Keratinocyte (primary cell): ENCODE data around the gene TSPYL6. TPM values are rescaled to one million over a fixed set of nuclear protein-coding genes. Genes with fewer than 3 reads are reported as not detected.

ENCODE experiments used
- DNase-seq: peaks from one replicate; pipeline ENCODE4 v3.0.0-alpha.2; 2011; ENCODE audit warnings: low read depth, missing footprints, low spot score
- FAIRE-seq: peaks from 2 replicates; lab custom pipeline; 2011; peaks lifted over from hg19 to GRCh38; lab: Jason Lieb, UNC
- H2AFZ ChIP-seq: 2 replicates; pipeline ENCODE4 v1.6.0; 2012; ENCODE audit warnings: low read length, control low read depth, inconsistent platforms; ENCODE audit not compliant: control insufficient read depth
- H3K27ac ChIP-seq: 2 replicates; pipeline ENCODE4 v1.5.1; 2011; ENCODE audit warnings: low read length; ENCODE audit not compliant: control insufficient read depth, insufficient read depth
- H3K27me3 ChIP-seq: 3 replicates; pipeline ENCODE4 v1.6.0; 2011; ENCODE audit warnings: low read length; ENCODE audit not compliant: control insufficient read depth, insufficient read depth; ENCODE audit errors: extremely low read depth
- H3K36me3 ChIP-seq, 2 experiments: 2 replicates in 1 of 2; 3 replicates in 1 of 2; pipeline ENCODE4 v1.5.1; 2011; ENCODE audit warnings: low read length in 2 of 2, mild to moderate bottlenecking in 1 of 2; ENCODE audit not compliant: control insufficient read depth in 2 of 2, insufficient read depth in 2 of 2; ENCODE audit errors: extremely low read depth in 1 of 2
- H3K4me1 ChIP-seq: 3 replicates; pipeline ENCODE4 v1.5.1; 2011; ENCODE audit warnings: low read length; ENCODE audit not compliant: control insufficient read depth, insufficient read depth; ENCODE audit errors: extremely low read depth
- H3K4me2 ChIP-seq: 3 replicates; pipeline ENCODE4 v1.6.0; 2011; ENCODE audit warnings: low read depth, low read length; ENCODE audit not compliant: control insufficient read depth, insufficient read depth; ENCODE audit errors: extremely low read depth
- H3K4me3 ChIP-seq, 3 experiments: fragments of 200-600 bp in 1 of 3; sonication (generic) in 1 of 3; 2 replicates in 2 of 3; 3 replicates in 1 of 3; pipeline ENCODE4 v1.5.1; 2011 to 2016; ENCODE audit warnings: low read length in 3 of 3, mild to moderate bottlenecking in 3 of 3, control low read depth in 2 of 3, inconsistent platforms in 1 of 3, low read depth in 1 of 3, mixed read lengths in 1 of 3, mixed run types in 1 of 3, moderate library complexity in 1 of 3; ENCODE audit not compliant: control insufficient read depth in 2 of 3, insufficient read depth in 2 of 3; ENCODE audit errors: extremely low read depth in 1 of 3
- H3K79me2 ChIP-seq: 2 replicates; pipeline ENCODE4 v1.6.0; 2012; ENCODE audit warnings: low read length; ENCODE audit not compliant: control insufficient read depth, insufficient read depth
- H3K9ac ChIP-seq: 3 replicates; pipeline ENCODE4 v1.6.0; 2011; ENCODE audit warnings: low read length; ENCODE audit not compliant: control insufficient read depth, insufficient read depth; ENCODE audit errors: extremely low read depth
- H3K9me1 ChIP-seq: 3 replicates; pipeline ENCODE4 v1.6.0; 2011; ENCODE audit warnings: low read length; ENCODE audit not compliant: control insufficient read depth, insufficient read depth; ENCODE audit errors: extremely low read depth
- H3K9me3 ChIP-seq: 2 replicates; pipeline ENCODE4 v1.5.1; 2012; ENCODE audit warnings: low read depth, low read length; ENCODE audit not compliant: control insufficient read depth
- H4K20me1 ChIP-seq: 3 replicates; pipeline ENCODE4 v1.6.0; 2011; ENCODE audit warnings: low read length; ENCODE audit not compliant: control insufficient read depth, insufficient read depth; ENCODE audit errors: extremely low read depth
- EZH2 ChIP-seq: IDR thresholded peaks from one replicate; pipeline ENCODE4 v1.6.1; 2012; ENCODE audit warnings: inconsistent platforms, mild to moderate bottlenecking, low read length, moderate library complexity
- dilution Hi-C: fragments of 300-500 bp; cut with MboI; formaldehyde crosslinking; loops from one replicate; pipeline ENCODE4 v1.7.0; 2020; ENCODE audit warnings: low sequenced_read_pairs; ENCODE audit not compliant: extremely low pct_ligation_motif_present
- polyA plus RNA-seq, 5 experiments: library from polyadenylated mRNA; depleted of rRNA in 3 of 5; stranded (reverse) in 3 of 5; stranded (forward) in 1 of 5; unstranded in 1 of 5; fragments of >200 nt; gene quantifications; 1 replicate in 1 of 5; 2 replicates in 3 of 5; 3 replicates in 1 of 5; pipeline versions ENCODE4 v1.2.1 to v1.2.3, GENCODE V29; 2011 to 2012; ENCODE audit warnings: missing spikeins in 2 of 5, low read depth in 1 of 5, low replicate concordance in 1 of 5
- TF ChIP-seq, protein P1 (sequence below), 3 experiments: IDR thresholded peaks in 1 of 3; conservative IDR thresholded peaks in 1 of 3; optimal IDR thresholded peaks in 1 of 3; 2 replicates in 2 of 3; 3 replicates in 1 of 3; pipeline versions ENCODE3 to v1.5.1; 2011; ENCODE audit warnings: low read length in 3 of 3, mild to moderate bottlenecking in 3 of 3, moderate library complexity in 2 of 3, control low read depth in 1 of 3, inconsistent platforms in 1 of 3; ENCODE audit not compliant: insufficient read depth in 2 of 3; ENCODE audit errors: extremely low read depth in 1 of 3

TSPYL6 gene
- polyA plus RNA-seq, 1 donor (not counting 4 experiments of a cell fraction or from before 2014, with no cell fraction given), result not detected

DNA sequence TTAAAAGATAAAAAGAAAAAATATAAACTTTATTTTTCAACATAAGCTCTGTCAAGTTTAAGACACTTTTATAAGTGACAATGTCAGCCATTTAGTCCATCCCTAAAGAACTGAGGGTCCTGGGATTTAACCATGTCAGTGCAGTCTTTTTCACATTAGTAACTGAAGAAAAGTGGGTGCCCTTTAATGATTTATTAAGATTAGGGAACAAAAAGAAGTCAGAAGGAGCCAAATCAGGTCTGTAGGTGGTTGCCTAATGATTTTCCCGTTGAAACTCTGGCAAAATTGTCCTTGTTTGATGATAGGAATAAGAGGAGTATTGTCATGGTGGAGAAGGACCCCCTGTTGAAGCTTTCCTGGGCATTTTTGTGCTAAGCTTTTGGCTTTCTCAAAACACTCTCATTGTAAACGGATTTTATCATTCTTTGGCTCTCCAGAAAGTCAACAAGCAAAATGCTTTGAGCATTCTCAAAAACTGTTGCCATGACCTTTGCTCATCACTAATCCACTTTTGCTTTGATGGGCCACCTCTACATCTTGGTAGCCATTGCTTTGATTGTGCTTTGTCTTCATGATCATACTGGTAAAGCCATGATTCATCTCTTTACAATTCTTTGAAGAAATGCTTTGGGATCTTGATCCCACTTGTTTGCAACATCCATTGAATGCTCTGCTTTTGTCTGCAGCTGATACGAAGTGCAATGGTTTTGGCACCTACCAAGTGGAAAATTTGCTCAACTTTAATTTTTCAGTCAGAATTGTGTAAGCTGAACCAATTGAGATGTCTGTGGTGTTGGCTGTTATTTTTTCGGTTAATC is 22.0 kb downstream of the TSPYL6 start:
- H2AFZ ChIP-seq, result no peak overlapping the region
- DNase-seq, result no peak
- H3K9ac ChIP-seq, result no peak overlapping the region
- no peaks in the 10 kb centered on the region for H3K4me1 ChIP-seq
- dilution Hi-C loops, result no loop called here
- no peak for FAIRE-seq
- no peaks in the 10 kb centered on the region for H3K79me2 ChIP-seq
- no peak for TF ChIP-seq EZH2
- TF ChIP-seq, protein P1, sequence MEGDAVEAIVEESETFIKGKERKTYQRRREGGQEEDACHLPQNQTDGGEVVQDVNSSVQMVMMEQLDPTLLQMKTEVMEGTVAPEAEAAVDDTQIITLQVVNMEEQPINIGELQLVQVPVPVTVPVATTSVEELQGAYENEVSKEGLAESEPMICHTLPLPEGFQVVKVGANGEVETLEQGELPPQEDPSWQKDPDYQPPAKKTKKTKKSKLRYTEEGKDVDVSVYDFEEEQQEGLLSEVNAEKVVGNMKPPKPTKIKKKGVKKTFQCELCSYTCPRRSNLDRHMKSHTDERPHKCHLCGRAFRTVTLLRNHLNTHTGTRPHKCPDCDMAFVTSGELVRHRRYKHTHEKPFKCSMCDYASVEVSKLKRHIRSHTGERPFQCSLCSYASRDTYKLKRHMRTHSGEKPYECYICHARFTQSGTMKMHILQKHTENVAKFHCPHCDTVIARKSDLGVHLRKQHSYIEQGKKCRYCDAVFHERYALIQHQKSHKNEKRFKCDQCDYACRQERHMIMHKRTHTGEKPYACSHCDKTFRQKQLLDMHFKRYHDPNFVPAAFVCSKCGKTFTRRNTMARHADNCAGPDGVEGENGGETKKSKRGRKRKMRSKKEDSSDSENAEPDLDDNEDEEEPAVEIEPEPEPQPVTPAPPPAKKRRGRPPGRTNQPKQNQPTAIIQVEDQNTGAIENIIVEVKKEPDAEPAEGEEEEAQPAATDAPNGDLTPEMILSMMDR (optimal IDR thresholded peaks at IDR 0.05 in 1 of 3, IDR thresholded peaks at IDR 0.05 in 1 of 3, conservative IDR thresholded peaks at IDR 0.05 in 1 of 3; ENCODE audit: extremely low read depth in 1 of 3, insufficient read depth in 2 of 3, low read length in 3 of 3), result no peak
- no peaks in the 10 kb centered on the region for H4K20me1 ChIP-seq
- H3K36me3 ChIP-seq, result no peaks in the 10 kb centered on the region
- no peaks in the 10 kb centered on the region for H3K9me1 ChIP-seq
- no peak overlapping the region for H3K4me3 ChIP-seq
- H3K9me3 ChIP-seq, result no peaks in the 10 kb centered on the region
- H3K27me3 ChIP-seq, result no peaks in the 10 kb centered on the region
- H3K4me2 ChIP-seq, result no peak overlapping the region
- no peak overlapping the region for H3K27ac ChIP-seq

DNA sequence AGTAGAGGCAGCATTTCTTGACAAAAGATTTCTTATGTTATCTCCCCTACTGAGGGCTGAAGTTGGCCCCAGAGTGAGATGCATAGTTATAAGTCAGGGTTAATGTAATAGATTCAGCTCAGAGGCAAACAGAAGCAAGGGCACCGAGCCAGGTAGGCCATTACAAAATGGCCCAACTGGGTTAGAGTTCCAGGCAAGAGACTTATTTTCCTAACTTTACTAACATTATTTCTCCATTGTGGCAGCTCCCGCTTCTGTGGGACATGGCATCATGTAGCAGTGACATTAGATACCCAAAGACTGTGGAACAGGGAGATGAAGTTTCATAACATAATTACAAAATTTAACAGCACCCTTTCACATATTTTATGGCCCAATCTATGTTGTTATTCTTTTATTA is 27.1 kb downstream of the TSPYL6 start:
- Histone ChIP-seq H3K27ac (no peak overlapping the region), H4K20me1 (no peaks in the 10 kb centered on the region), H3K9ac (no peak overlapping the region), H3K36me3 (no peaks in the 10 kb centered on the region), H2AFZ (no peak overlapping the region), H3K4me2 (no peak overlapping the region), H3K9me3 (no peaks in the 10 kb centered on the region), H3K79me2 (no peaks in the 10 kb centered on the region), H3K27me3 (no peaks in the 10 kb centered on the region), H3K4me3 (no peak overlapping the region), H3K9me1 (no peaks in the 10 kb centered on the region), H3K4me1 (no peaks in the 10 kb centered on the region)
- TF ChIP-seq EZH2, result no peak
- TF ChIP-seq, protein P1 (optimal IDR thresholded peaks at IDR 0.05 in 1 of 3, IDR thresholded peaks at IDR 0.05 in 1 of 3, conservative IDR thresholded peaks at IDR 0.05 in 1 of 3; ENCODE audit: extremely low read depth in 1 of 3, insufficient read depth in 2 of 3, low read length in 3 of 3), result no peak
- no peak for FAIRE-seq
- no peak for DNase-seq
- dilution Hi-C loops, result no loop called here
